ENCODE measurements around the gene NPTX1.

GRCh38 chr17:80443916-80444643, 32.3 kb downstream of the NPTX1 start:
- TF ChIP-seq POLR2AphosphoS5 (IDR thresholded peaks at IDR 0.05; ENCODE audit: low read depth, low read length) = no peak
- TF ChIP-seq TAF1 (IDR thresholded peaks at IDR 0.05; ENCODE audit: borderline replicate concordance, insufficient read depth, low read length) = no peak
- no peak for TF ChIP-seq REST (IDR thresholded peaks at IDR 0.05; ENCODE audit: insufficient read depth in 1 of 2, low read depth in 2 of 2, low read length in 2 of 2)
- no peak for TF ChIP-seq SIN3A (IDR thresholded peaks at IDR 0.05; ENCODE audit: borderline replicate concordance, insufficient read depth, low read length)
